GM19328 (cell line): ENCODE measurements around the gene SPINT2.
"Not testable (repeated sequence)": the region's sequence is repeated elsewhere in the genome, so short reads cannot be mapped to it uniquely, and the experiment has no call there.

Experiments used
- ATAC-seq: cut with Tn5 transposase; IDR thresholded peaks from one replicate; pipeline ENCODE4 v1.9.1; 2021; ENCODE audit warnings: mild to moderate bottlenecking, moderate library complexity; ENCODE audit not compliant: unreplicated experiment

The SPINT2 gene

GRCh38 chr19:38264486-38265212 is at the start of gene SPINT2:
SPINT2 (plus strand) TSS chr19:38264573; CDS start chr19:38264893, 320 bp downstream.
- ATAC-seq, result no peak

- no peak for ATAC-seq
These were observed 47.4 kb upstream of the SPINT2 start for GRCh38 chr19:38216785-38217641.

GRCh38 chr19:38218204-38218603 is 46.2 kb upstream of the SPINT2 start:
- ATAC-seq, result no peak

- ATAC-seq, result no peak
These were observed 45.2 kb upstream of the SPINT2 start for GRCh38 chr19:38219221-38219620.

- no peak for ATAC-seq
These were observed 43.0 kb upstream of the SPINT2 start for GRCh38 chr19:38221421-38221820.

- ATAC-seq, result no peak
These were observed 42.2 kb upstream of the SPINT2 start for GRCh38 chr19:38221919-38222830.

GRCh38 chr19:38223119-38223523 is 41.3 kb upstream of the SPINT2 start:
- ATAC-seq, result no peak

- no peak for ATAC-seq
These were observed 40.8 kb upstream of the SPINT2 start for GRCh38 chr19:38223617-38224013.

- peak; percentile 68 for ATAC-seq
These were observed 40.1 kb upstream of the SPINT2 start, which contains the start of gene DPF1 for GRCh38 chr19:38224014-38224862. DPF1 (minus strand) TSS chr19:38224222; CDS start chr19:38224142, 80 bp downstream.

- ATAC-seq, result not testable (repeated sequence)
These were observed 39.5 kb upstream of the SPINT2 start for GRCh38 chr19:38224863-38225218.

GRCh38 chr19:38227287-38228004 is 36.9 kb upstream of the SPINT2 start:
- no peak for ATAC-seq

GRCh38 chr19:38228005-38228377 is 36.4 kb upstream of the SPINT2 start:
- no peak for ATAC-seq

GRCh38 chr19:38228491-38229439 is 35.6 kb upstream of the SPINT2 start:
- no peak for ATAC-seq

GRCh38 chr19:38229585-38230073 is 34.7 kb upstream of the SPINT2 start:
- peak; percentile 68 for ATAC-seq

GRCh38 chr19:38230506-38231133 is 33.8 kb upstream of the SPINT2 start:
- not testable (repeated sequence) for ATAC-seq

- no peak for ATAC-seq
These were observed 32.5 kb upstream of the SPINT2 start for GRCh38 chr19:38231918-38232317.

GRCh38 chr19:38233740-38234251 is 30.6 kb upstream of the SPINT2 start:
- no peak for ATAC-seq
